HT1080 (cell line): ENCODE measurements around the gene TPST2. TPM values are rescaled to one million over a fixed set of nuclear protein-coding genes. Genes with fewer than 3 reads are reported as not detected.
"Not testable (repeated sequence)": the region's sequence is repeated elsewhere in the genome, so short reads cannot be mapped to it uniquely, and the experiment has no call there.

Source experiments
- DNase-seq: peaks from one replicate; pipeline ENCODE4 v3.0.0-alpha.2; 2015; ENCODE audit warnings: low read depth
- polyA plus RNA-seq, 2 experiments: library from polyadenylated mRNA; depleted of rRNA; stranded (reverse); fragments of >200 nt; gene quantifications; 2 replicates each; pipeline ENCODE4 v1.2.3, GENCODE V29; 2015
- total RNA-seq: library from RNA; depleted of rRNA; stranded (reverse); fragments of >200 nt; shearing (Covaris generic); gene quantifications from 2 replicates; pipeline ENCODE4 v1.2.3, GENCODE V29; 2014; rRNA removed

The TPST2 gene
- 42.6 and 50.1 TPM in 2 replicates for total RNA-seq
- 39.2 and 40.2 TPM in 2 replicates for polyA plus RNA-seq (2015; cell fraction: cytosol; rRNA removed)
- 22.5 and 28.3 TPM in 2 replicates for polyA plus RNA-seq (2015; cell fraction: nucleus; rRNA removed)

DNA sequence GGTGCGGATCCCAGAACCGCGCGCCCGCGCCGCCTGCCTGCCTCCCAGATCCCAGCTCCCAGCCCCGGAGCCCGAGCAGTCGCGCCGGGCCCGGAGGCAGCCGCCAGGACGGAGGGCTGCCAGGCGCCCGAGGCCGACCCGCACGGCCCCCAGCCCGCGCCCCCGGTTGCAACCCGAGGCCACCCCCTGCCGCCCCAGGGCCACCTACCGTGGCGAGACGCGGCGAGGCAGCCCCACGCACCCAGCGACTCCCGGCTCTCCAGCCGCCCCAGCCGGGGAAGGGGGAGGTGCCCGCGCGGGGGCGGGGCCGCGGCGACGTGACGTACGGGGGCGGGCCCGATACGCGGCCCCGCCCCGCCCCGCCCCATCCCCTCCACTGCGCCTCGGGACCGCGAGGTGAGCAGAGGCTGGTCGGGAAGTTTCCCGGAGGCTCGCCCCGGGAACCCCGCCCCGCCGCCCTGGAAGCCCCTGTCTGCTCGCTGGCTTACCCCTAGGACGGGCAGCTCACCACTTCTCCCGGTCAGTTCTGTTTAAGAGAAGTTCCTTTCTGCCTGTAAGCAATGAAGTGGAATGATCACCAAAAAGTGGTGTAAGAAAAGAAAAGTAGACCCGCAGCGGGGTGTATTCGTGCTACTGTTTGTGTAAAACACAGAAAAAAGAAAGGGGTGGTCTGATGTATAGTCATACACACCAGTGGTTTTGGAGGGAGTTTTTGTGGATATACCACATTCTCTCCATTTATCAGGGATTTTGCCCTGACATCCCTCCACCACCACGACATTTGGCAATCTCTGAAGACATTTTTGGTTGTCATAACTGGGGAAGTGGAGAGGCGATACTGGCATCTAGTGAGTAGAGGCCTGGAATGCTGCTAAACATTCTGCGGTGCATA is at the start of gene TPST2:
TPST2 (minus strand) TSS at position 288 of the 892 bp plus-strand sequence. CDS start 48,502 bp downstream, outside the sequence.
- DNase-seq: peak; percentile 56

DNA sequence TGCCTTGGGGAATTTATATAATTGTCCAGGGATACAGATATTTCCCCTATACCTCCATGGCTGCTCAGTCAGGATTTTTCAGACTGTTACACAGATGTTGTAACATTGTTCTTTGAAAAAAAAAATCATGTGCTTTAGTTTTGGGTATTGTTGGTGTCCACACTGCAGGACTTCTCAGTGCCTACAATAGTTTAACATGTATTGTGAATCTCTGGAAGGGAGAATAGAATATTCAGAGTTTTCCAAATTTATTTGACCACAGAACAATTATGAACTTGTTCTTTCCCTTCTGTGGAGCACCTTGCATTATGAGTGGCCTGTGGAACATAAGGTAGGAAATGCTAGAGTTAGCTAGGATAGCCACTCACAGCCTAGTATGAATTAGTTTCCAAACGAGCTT is 46.4 kb upstream of the TPST2 start:
- no peak for DNase-seq

DNA sequence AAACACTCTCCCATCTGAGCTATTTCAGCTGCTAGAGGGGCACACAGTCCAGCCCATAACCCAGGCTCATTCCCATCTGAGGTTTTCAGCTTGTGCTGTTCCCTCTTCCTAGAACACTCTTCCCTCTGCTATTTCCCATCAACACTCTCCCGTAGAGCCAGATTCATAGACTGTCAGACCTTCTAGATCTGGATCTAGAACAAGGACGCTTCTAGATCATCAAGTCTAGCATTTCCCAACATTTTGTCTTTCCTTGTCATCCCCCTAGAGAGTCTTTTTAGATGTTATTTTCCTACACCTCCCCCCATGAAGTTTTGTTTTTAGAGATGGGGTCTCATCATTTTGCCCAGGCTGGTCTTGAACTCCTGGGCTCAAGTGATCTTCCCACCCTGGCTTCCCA is 45.2 kb upstream of the TPST2 start:
- DNase-seq: no peak

DNA sequence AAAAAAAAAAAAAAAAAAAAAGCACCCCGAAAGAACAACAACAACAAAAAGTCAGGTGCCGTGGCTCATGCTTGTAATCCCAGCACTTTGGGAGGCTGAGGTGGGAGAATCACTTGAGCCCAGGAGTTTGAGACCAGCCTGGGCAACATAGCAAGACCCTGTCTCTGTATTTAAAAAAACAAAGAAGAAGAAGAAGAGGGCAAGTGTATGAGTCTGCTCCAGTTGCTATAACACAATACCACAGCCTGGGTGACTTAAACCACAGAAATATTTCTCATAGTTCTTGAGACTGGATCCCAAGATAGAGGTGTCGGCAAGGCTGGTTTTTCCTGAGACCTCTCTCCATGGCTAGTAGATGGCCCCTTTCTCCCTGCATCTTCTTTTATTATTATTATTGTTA is 44.3 kb upstream of the TPST2 start:
- DNase-seq: no peak

DNA sequence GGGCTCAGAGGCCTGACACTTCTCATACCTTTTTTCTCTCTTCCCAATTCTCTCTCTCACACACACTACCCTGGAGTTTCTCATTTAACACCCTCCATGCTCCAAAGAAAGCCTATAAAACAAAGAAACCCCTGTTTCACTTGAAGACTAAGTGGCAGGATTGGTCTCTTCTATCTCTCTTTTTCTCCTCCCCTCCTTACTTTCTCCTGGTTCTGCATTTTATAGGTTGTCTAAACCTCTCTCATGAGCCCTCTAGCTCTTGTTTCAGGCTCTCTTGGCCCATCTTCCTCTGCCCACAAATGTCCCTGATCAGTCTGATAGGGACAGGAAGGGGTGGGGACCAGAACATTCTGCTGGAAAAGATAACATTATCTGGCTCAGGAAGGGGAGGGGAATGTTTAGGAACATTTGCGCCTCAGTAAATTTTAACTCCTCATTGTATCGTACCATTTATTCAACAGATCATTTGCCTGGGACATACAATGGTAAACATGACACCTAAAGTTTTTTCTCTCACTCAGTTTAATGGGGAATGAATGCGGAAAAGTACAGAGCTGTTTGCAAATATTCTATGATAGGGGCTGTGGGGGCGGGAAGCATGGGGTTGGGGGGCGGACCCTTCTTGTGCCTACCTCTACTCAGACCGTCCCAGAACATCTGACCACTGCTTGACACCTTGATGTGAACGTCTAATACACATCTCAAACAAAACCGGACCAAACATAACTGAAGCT is 42.7 kb upstream of the TPST2 start:
- no peak for DNase-seq

DNA sequence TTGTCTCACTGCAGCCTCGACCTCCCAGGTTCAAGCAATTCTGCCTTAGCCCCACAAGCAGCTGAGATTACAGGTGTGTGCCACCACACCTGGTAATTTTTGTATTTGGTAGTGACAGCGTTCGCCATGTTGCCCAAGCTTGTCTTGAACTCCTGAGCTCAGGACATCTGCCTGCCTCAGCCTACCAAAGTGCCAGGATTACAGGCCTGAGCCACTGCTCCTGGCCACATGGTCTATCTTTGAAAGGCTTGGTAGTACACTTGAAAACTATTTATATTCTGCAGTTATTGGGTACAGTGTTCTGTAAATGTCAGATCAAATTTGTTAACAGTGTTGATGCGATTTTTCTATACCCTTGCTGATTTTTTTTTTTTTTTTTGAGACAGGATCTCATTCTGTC is 41.4 kb upstream of the TPST2 start:
- DNase-seq: no peak

DNA sequence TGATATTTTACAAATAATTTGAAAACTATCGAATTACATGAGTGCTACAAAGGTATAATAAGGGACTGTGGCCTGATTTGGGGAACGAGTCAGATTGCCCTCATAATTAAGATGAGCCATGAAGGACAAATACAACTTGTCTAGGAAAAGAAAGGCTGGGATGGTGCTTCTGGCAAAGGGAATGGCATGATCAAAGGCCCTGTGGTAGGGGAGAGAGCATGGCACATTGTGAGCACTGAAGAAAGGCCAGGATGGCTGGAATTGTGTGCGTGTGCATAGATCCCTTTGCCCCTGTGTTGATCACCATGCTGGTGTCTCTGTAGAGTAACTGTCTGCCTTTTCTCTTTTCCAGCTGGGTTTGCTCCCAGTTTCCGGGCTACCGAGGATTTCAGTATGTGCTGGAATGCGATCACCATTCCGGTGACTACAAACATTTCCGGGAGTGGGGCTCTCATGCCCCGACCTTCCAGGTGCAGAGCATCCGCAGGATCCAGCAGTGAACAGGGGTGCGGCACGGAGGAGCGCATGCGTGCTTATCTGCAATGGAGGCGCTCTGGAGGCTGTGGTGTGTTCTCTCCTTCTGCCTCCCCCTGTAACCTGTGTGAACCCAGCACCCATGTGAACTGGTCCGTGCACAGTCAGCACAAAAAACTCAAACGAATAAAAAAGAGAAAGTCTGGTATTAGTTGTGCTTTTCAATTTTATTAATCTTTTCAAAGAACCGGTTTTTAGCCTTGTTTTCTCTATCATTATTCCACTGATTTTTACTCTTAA is 40.2 kb upstream of the TPST2 start:
- DNase-seq: no peak

DNA sequence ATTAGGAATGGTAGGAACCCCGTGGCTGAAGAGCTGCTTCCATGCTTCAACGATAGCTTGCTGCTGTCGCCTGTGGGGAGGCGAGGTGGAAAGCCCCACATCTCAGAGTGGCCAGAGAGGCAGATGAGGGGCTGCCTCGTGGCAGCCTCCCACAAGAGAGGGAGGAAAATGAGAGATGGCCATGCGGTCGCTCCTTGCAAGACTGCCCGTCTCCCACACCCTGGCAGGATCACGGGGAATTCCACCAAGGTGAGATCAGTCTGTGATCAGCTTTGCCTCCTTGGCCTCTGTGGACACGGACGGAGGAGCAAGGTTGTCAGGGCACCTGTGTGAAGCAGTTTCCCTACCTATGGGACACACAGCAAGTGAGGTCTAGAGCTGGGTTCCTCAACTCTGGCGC is 34.9 kb upstream of the TPST2 start:
- DNase-seq: no peak

DNA sequence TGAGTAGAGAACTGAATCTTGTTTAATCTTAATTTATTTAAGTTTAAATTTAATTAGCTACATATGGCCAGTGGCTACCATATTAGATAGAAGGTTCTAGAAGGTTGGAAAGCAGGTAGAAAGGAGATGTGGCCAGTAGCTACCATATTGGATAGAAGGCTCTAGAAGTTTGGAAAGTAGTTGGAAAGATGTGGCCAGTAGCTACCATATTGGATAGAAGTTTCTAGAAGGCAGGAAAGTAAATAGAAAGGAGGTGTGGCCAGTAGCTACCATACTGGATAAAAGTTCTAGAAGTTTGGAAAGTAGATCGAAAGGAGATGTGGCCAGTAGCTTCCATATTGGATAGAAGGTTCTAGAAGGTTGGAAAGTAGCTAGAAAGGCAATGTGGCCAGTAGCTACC is 34.1 kb upstream of the TPST2 start:
- no peak for DNase-seq

DNA sequence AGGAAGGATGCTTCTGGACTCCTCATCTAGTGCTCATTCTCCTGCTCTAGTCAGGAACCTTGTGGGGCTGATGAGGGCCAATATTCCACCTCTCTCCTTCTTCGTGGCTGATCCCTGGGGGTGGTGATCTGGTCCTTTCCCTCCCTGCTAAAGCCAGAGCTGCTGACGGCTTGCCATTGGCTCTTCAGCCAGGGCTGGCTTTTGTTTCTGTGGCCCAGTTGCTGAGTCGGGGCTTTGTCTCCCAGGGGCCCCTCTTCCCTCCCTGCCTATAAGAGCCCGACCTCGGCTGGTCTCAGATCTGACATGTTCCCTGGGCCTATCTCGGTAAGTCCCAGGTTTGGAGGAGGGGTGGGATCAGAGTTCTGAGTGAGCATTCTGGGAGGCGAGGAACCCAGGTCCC is 31.7 kb upstream of the TPST2 start, which contains the start of gene CRYBA4:
CRYBA4 (plus strand) TSS at position 301 of the 400 bp plus-strand sequence. CDS start 634 bp downstream, outside the sequence.
- no peak for DNase-seq

DNA sequence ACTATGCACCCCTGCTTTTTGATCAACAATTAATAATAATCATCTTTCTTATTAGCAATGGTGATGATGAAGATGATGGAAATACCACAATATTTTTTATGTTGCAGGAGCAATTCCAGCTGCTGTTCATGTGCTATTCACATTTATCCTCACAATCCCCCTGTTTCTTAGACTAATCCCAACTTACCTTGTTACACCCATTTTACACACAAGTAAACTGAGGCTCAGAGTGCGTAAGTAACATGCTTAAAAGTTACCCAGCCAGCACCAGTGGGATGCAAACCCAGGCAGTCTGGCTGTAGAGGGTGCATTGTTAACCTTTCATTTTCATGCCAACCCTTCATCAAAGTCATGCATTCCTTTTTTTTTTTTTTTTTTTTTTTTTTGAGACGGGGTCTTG is 30.3 kb upstream of the TPST2 start:
- DNase-seq: no peak

DNA sequence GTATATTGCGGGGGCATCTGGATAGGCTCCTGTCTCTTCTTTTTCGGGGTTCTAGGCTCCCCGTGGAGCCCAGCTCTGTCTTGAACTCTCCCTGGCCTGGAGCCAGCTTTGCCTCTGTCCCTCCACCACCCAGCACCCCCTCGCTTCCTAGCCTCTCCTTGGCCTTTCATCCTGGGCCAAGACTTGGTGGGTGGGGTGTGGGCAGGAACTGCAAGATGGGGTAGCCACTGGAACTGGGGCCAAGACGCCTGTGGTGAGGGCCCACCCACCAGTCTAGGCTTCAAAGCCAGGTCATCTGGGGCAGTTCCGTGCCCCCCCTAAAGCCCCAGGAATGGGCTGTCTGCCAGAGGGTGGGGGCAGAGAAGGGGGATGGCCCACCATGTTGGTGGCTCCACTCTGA is 29.6 kb upstream of the TPST2 start:
- DNase-seq: no peak

DNA sequence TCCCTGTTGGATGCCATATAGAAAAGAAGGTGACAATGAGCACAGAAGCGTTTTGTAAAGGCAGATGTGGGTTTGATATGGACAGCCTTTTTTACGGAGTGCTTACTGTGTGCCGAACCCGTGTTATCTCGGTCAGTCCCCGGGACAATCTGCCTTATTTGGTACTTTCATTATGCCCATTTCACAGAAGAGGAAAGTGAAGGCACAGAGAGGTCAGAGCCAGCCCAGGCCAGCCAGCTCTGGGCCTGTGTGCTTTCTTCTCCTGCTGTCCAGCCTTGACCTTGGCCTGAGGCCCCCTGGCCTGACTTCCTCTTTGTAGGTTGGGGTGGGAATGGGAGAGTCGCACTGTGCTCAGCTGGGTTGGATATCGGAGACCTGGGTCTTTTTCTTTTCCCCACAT is 28.5 kb upstream of the TPST2 start:
- DNase-seq: no peak

DNA sequence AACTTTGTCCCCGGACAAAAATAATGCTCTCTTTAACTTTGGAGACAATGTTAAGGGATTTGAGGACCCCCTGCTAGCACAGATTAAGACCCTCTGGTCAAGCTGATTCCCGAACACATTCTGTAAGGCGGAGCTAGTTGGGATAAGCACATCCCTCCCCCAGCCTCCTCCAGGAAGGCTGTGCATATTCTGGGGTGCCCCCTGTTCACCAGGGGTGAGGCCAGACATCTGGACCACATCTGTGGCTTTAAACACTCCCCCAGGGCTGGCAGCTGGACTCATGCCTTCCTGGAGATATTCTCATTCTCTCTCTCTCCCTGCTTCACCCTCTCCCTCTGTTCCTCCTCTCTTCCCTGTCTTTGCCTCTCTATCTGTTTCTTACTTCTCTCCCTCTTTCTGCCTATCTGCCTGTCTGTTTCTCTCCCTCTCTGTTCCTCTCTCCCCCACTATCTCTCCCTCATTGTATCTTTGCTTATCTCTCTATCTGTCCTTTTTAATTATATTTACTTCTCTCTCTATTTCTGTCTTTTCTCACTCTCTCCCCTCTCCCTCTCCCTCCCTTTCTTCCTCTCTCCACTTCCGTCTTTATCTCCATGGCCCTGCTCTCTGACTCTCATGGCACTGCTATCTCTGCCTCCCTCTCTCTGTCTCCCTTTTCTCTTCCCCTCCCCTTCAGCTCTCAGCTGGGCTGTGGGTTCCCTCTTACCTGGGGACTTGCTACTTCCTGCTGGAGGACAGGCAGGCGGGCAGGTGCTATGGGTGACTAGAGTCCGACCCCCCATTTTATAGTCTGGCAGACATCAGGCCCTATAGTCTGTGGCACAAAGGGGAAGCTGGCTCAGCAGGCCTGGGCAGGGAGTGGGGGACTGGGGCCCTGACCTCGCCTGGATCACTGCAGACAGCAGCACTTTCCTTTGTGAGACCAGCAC is 27.6 kb upstream of the TPST2 start, which contains the start of gene CRYBB1:
CRYBB1 (minus strand) TSS at position 757 of the 929 bp plus-strand sequence. CDS start 1,708 bp downstream, outside the sequence.
- DNase-seq: no peak

DNA sequence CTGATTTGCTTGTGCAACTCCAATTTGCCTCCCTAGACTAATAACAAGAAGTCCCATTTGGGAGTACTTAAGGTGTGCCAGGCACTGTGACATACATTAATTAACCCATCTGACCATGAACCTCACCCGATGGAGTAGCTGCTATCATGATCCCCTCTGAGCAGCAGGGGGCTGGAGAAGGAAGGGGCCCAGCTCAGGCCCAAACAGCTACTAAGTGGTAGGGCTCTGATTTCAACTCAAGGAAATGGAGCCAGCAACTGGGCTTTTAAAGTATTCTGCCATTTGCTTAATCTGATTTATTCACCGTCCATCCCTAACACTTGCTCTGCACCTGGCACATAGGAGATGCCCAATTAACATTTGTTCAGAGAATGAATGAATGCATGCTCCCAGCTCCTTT is 26.7 kb upstream of the TPST2 start:
- no peak for DNase-seq

DNA sequence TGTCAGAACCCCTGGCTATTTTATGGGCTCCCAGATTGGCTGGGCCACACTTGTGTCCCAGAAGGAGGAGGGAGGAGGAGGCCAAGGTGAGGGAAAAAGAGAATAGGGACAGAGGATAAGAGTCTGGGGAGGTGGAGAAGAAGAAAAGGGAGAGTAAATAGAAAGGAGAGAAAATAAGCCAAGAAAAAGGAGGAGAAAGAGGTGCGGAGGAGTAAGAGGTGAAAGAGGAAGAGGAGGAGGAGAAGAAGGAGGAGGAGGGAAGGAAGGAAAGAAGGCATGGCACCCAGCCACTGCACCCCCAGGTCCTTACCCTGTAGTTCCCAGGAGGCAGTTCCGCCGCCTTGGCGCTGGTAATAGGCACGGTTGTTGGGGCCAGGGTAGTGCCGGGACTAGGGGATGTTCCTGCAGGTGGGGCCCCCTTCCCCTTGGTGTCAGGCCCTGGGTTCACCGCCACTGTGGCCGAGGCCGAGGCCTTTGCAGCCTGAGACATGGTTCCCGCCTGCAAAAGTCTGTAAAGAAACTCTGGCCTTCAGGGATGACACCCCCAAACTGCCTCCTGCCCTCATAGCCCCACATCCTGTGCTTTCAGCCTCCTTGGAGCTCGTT is 26.0 kb upstream of the TPST2 start:
- no peak for DNase-seq

DNA sequence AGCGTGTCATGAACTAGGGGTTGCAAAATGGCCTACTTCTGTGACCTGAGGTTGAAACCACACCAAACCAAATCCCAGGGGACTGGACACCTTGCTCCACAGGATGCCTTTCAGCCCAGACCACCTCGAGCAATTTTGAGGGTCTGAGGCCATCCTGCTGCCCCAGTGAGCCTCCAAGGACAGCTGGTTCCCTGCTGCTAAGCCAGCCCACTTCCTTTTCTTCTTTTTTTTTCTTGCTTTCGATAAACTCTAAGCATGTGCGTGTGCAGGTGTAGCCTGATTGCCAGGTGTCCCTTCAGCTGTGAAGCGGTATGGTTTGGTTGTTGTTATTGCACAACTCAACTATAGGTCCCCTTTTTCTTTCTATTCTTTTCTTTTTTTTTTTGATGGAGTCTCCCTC is 25.2 kb upstream of the TPST2 start:
- no peak for DNase-seq

DNA sequence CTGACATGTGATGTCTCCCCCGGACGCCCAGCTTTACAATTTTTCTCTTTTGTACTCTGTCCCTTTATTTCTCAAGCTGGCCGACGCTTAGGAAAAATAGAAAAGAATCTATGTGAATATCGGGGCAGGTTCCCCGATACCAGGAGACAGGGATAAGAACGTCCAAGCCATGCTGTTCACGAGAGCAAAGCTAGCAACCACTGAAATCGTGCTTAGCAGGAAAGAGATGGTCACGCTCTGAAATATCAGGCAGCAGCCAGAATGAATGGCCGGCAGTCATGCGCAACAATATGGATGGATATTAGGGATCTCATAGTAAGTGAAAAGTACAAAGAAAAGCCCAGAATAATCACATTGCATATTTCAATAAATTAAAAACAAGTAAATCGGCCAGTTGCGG is 24.4 kb upstream of the TPST2 start:
- no peak for DNase-seq

DNA sequence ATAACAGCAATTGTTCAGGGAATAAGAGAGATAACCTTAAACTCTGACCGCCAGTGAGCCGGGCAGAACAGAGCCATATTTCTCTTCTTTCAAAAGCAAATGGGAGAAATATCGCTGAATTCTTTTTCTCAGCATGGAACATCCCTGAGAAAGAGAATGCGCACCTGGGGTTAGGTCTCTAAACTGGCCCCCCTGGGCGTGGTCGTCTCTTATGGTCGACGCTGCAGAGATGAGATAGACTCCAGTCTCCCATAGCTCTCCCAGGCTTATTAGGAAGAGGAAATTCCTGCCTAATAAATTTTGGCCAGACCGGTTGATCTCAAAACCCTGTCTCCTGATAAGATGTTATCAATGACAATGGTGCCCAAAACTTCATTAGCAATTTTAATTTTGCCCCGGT is 23.8 kb upstream of the TPST2 start:
- not testable (repeated sequence) for DNase-seq

DNA sequence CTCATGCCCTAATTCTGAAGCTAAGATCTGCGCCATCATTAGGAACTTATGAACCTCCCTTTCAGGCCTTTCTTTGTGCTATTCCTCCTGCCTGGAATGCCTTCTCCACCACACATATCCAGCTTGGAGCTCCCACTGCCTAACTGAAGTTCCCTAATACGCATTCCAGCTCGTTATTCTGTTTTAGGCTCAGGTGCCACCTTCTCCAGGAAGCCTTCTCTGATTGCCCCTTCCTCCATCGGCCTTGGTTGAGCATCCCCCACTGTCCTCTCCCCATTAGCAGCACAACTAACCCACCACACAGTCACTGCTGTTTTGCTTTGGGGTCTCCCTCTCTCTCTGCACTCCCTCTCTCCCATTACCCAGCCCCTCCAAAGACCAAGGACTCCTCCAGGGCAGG is 22.7 kb upstream of the TPST2 start:
- no peak for DNase-seq
